HG02642 (cell line): Measurements from ENCODE around the gene ABTB1.
A peak's percentile ranks its signal among the peaks of the same experiment; 100 is the strongest.

ENCODE experiments used
- ATAC-seq: cut with Tn5 transposase; IDR thresholded peaks from one replicate; pipeline ENCODE4 v1.9.1; 2021; ENCODE audit warnings: mild to moderate bottlenecking; ENCODE audit not compliant: unreplicated experiment, poor library complexity

The ABTB1 gene

DNA sequence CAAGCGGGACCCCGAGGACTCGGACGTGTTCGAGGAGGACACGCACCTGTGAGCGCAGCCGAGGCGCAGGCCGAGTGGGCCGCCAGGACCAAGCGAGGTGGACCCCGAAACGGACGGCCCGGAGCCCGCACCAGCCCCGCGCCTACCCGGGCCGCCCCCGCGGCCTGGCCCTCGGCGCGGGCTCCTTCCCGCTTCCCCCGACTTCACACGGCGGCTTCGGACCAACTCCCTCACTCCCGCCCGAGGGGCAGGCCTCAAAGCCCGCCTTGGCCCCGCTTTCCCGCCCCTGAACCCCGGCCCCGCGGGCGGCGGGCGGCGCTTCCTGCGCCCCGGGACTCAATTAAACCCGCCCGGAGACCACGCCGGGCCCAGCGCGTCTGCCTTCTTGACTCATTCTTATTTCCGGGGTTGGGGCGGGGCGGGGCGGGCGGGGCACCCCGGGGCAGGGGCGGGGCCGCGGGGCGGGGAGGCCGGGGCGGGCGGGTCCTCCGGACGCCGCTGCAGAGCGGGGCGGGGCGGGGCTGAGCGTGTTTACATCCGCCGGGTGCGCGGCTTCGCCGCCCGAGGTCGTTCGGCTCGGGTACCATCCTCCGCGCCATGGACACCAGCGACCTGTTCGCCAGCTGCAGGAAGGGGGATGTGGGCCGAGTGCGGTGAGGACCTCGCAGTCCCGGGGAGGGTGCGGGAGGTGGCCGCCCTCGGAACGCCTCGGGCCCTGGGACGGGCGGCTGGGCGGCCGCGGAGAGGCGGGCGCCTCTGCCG is at the start of gene ABTB1:
Gene ABTB1, plus strand, starts transcription at position 524 of the 762 bp plus-strand sequence. Its CDS starts 74 bp downstream, at position 598.
- ATAC-seq: peak; percentile 78

DNA sequence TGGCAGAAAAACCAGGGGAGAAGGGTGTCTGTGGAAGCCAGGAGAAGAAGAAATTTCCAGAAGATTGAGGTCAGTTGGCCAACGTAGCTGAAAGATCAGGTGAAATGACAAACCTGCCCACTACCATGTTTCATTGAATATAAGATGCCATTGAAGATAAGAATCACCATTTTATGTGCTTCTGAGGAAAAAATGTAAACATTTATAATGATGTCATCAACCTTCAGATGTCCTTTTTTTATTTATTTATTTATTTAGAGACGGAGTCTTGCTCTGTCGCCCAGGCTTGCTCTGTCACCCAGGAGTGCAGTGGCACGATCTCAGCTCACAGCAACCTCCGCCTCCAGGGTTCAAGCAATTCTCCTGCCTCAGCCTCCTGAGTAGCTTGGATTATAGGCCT is 48.7 kb upstream of the ABTB1 start:
- ATAC-seq: no peak

DNA sequence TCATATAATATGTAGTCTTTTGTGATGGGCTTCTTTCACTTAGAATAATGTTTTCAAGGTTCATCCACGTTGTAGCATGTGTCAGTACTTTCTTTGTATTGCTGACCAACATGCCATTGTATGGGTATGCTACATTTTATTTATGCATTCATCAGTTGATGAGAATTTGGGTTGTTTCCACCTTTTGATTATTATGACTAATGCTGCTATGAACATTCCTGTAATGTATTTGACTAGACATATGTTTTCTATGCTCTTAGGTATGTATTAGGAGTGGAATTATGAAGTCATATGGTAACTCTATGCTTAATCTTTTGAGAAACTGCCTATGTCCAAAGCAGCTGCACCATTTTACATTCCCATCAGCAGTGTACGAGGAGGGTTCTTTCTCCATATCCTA is 46.9 kb upstream of the ABTB1 start:
- ATAC-seq: no peak

DNA sequence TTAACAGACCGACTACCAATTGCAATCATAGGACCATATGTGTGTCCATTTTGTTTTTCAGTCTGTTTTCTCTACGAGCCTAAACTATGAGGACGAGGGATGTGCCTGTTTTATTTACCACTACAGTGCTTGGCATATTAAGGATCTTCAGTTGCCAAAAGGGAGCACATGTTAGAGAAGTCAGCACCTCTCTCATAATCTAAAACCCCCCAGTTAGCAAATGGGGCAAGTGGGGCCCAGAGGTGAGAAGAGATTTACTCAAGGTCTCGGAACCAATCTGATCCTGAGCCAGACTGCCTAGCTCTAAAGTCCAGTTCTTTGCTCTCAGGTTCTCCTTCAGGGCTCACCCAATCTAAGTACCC is 44.3 kb upstream of the ABTB1 start:
- no peak for ATAC-seq

DNA sequence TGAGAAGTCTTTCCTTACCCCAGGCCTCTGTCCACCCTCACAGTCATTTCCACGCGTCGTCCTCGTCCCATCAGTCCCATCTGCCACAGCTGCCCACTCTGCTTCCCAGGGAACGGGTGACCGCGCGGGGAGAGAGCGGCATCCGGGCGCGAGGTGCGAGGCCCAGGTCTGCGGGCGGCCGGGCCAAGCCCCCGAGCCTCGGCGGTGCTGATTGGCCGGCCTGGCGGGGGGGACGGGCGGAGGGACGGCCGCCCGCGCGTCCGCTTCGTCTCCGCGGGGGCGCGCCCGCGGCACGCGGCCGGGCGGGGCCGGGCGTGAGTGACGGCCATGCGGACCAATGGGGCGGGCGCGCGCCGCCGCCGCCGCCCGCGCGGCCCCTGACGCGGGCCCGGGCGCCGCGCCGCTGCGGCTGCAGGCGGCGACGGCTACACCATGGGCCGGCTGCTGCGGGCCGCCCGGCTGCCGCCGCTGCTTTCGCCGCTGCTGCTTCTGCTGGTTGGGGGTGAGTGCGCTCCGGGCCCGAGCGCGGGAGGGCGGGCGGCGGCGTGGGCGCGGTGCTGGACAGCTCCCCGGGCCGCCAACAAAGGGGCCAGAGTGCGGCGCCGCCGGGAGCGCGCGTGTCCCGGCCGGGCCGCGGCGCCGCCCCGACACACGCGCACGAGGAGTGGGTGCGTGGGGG is 43.8 kb upstream of the ABTB1 start, which contains the start of gene PODXL2:
Gene PODXL2, plus strand, starts transcription at position 398 of the 679 bp plus-strand sequence. Its CDS starts 35 bp downstream, at position 433.
- peak; percentile 62 for ATAC-seq

DNA sequence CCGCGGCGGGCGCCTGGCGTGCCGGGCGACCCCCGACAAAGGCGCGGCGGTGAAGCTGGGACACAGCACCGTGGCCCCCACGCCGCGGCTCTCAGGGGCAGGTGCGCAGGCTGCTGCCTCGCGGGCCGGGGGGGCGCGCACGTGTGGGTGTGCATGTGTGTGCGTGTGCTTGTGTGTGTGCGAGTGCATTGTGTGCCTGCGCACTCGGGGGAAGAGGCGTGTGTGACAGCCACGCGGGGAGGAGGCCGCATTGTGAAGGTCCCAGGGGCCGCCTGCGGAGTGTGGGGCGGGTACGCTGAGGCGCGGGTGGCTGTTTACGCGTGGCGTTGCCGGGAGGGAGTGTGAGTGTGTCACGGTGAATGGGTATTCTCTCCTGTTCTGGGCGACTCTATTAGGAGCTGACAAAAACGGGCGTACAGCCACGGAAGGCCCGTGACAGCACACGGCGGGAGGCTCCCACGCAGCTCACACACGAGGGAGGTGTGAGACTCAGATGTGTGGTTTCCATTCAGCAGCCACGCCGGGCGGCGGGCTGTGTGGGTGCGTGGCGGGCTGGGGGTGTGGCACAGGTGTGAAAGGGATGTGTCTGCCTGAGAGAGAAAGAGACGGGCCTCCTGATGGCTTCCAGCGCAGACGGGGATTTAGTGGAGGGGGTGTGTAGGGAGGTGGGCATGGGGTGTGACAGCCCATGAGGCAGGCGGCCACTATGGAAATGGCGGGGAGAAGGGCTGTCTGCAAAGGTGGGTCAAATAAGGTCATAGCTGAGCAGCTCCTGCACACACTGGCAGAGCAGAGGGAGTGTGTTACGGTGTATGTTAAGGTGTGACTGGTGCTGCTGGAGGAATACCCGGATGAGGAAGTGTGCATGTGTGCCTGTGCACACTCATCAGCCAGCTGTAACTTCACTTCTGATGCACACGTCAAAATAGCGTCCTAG is 43.0 kb upstream of the ABTB1 start:
- ATAC-seq: peak; percentile 20

DNA sequence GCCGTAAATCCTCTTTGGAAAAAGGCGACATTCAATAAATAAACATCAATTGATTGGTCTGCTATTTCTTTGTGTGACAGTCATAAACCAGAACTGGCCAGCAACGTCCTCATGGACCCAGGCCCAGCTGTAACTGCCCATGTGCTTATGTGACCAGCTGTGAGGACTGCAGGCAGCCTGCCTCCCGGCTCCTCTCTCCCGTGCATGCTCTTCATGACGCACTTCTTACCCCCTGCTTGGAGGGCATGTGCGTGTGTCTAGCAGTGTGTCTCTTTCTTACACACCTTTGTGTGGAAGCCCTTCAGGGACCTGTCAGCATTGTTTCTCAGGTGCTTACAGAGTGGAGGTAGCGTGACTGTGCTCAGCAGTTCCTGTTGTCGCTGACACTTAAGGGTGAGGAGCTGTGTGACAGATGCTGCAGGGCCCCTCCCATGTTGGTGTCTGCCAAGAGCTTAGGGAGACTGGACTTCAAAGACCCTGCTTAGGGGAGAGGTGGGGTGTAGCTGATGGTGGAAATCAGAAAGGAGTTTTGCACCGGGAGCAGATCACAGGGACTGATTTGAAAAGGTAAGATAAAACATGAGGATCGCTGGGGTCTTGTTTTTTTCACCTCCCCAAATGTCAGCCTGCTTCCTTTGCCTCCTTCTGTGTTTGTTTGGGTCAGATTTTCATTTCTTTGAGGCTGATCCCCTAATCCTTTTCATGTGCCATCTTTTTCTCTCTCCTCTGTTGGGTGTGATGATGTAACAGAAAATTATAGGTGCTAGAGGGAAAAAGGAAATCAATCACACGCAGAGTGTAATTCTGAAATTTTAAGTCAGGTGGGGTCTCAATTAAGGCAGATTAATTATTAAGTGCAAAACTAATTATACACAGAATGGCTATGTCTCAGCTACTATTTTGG is 41.7 kb upstream of the ABTB1 start:
- ATAC-seq: no peak

DNA sequence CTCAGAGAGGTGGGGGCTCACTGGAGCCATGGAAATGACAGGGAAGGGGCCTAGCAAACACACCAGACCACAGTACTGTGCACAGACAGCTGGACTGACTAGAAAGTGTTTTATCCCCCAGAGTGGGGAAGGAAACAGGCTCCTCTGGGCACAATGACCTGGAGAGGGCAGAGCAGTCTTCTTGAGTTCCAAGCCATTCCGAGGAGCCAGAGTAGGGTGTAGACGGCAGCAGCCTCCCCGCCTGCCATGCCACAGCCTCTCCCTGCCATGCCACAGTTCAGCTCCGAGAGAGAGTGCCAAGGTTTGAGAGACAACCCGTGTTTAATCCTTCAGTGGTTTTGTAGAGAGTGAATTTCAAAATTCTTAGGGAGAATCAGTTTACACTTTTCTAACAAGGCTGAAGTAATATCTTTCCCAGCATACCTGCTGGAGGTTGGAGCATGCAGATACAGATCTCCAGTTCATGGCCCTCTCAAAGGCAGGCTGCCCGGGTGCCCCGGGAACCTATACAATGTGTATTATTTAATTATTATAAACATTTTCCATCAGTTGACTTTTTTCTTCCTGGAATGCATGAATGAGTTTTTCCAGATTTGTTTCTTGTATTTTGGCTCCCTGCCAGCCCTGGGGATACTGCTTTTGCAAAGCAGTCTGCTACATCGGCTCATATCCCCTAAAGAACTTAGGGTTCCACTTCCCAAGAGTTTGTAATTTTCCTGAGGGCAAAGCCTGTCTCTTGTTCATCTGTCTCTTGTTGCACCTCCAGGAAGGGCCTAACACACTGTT is 40.5 kb upstream of the ABTB1 start:
- ATAC-seq: no peak

DNA sequence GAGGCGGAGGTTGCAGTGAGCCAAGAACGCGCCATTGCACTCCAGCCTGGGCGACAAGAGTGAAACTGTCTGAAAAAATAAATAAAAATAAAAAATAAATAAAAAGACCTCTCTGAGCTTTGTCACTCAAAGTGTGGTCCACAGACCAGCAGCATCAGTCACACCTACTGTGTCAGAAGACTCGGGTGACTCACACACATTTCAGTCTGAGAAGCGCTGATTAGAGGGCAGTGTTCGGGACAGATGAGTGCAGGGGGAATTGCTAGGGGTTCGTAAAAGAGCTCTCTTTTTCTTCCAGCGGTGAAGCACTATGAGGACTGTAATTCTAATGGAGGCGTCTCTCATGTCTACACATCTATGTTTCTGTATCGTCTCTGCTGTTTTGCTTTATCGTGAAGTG is 38.1 kb upstream of the ABTB1 start:
- no peak for ATAC-seq

DNA sequence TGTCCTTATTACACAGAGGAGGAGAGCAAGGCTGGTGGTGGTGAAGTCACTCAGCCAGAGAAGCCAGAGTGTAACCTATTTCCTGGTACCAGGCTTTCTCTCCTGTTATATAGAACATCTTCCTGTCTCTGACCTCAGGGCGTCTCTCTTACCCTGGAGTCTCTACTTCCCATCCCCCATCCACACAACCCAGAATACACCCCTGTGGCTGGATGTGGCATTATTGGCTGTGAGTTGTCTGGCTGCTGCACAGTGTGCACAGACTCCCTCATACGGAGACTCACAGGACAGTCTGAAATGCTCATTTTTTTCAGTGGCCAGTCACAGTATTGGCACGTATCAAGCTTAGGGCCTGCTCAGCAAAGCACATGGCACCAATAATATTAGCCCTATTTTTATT is 35.2 kb upstream of the ABTB1 start:
- no peak for ATAC-seq

DNA sequence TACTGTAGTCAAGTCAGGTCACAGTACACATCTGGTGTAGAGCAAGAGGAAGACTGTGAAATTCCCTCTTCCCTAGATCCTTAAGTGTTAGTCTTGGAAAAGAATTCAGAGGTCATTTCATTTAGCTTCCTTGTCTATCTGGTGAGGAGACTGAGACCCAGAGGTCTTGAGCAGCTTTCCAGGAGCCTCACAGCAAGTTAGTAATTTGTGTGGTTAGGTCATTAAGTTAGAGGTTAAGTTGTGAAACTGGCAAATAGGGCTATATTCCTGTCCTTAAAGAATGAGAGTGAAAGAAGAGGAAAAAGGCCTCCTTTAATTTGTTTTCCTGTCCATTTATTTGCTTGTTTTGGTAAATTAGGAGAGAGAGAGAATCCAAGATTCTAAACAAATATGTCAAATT is 34.8 kb upstream of the ABTB1 start:
- no peak for ATAC-seq

DNA sequence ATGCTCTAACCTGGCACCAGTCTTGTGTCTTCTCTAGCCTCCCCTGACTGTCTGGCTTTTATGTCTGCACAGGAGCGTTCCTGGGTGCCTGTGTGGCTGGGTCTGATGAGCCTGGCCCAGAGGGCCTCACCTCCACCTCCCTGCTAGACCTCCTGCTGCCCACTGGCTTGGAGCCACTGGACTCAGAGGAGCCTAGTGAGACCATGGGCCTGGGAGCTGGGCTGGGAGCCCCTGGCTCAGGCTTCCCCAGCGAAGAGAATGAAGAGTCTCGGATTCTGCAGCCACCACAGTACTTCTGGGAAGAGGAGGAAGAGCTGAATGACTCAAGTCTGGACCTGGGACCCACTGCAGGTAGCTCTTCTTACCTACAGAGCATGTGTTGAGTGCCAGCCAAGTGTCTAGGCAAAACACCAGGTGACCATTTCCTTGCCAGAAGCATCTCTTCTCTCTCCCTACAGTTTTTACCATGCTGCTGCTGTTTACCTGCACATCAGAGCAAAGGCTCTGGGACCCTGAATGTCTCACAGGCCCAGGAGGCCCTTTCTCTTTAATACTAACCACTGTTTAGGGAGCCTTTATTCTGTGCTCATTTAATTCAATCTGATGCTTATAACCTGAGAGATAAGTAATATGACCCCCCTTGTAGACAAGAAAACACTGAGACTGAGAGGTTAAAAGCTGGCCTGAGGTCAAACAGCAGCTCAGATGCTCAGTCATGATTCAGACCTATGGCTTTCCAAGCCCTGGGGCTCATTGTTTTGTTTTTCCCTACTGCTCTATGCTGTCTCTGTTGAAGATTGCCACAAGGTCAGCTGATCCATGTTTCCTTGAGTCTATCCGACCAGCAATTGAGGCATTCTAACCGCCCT is 33.3 kb upstream of the ABTB1 start:
- no peak for ATAC-seq

DNA sequence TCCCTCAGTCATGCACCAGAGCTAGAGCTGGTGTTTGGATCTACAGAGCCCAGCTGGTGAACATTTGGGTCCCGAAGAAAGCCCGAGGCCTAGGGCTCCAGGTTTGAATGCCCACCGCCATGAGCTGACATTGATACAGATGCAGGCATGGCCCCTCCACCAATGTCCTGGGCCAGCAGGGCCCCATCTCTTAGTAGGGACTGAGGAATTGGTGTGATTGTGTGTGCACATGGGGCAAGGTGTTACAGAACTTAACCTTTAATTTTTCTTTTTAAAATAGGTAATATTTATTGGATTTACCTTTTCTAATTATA is 32.8 kb upstream of the ABTB1 start:
- ATAC-seq: no peak

DNA sequence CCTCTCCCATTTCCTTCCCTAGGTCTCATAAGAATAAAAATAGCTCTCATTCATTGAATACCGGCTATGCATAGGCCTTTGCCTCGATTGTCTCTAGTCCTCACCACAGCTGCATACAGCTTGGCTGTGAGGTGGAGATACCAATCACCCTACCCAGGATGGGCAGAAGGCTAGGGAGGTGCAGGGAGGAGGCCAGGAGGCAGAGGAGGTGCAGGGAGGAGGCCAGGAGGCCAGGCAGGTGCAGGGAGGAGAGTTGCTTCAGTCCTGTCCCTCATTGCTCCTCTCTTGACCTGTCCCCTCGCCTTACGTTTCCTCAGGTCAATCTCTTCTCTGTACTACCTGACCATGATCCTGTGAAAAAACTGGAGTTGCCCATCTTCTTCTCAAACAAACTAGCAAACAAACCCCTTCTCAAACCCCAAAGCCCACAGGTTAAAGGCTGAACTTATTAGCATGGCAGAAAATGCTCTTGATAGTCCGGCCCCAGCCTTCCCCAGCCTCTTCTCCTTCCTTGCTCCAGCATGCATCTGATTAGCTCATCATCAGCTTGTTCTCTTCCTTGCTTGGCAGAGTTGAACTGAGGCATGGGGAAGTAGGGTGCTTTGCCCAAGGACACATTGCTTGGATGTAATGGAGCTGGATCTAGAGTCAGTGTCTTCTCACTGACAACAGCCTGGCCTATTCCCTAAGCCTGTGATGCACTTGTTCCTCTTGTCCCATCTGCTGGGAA is 27.9 kb upstream of the ABTB1 start:
- ATAC-seq: no peak

DNA sequence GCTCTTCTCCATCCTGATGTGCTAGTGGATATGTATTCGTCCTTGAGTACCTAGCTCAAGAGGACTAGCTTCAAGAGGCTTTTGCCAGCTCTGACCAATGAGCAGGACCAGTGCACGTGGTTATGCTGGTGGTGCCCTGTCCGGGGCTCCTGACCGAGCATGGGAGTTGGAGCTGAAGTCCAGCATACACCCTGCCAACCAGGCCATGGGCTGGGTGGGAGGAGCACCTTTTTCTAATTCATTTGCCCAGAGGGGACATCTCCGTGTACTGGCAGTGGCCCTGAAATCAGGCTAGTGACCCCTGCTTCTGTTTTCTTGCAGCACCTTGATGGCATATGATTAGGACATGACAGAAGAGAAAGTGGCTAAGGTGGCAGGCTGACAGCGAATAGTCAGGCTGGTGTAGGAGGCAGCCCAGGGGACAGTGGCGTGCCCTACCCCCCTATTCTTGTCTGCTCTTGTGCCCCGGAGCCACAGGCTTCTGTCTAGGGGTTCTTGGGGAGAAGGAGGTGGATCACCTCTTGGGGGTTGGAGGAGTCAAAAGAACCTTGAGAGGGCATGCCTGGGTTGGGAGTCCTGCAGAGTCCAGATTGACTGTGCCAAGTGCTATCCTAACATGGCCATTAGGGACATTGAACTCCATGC is 27.3 kb upstream of the ABTB1 start:
- no peak for ATAC-seq

DNA sequence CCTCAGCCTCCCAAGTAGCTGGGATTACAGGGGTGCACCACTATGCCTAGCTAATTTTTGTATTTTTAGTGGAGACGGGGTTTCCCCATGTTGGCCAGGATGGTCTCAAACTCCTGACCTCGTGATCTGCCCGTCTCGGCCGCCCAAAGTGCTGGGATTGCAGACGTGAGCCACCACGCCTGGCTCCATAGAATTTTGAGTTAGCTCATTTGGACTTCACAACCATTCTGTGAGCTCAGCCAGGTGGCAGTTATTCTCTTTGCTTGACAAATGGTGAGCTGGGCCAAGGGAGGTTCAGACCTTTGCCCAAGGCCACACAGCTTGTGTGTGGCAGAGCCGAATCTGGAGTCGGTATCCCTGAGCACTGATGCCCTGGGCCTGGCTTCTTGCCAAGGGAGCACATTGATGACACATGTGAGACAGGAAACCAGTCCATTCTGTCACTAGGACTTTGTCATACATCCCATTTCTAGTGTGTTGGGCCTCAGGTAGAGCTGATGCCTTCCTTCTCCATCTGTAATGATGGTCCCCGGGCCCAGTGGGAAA is 26.2 kb upstream of the ABTB1 start:
- no peak for ATAC-seq
